NCI-H69 (cell line): ENCODE results near the gene ACP5.

Source experiments
- DNase-seq: peaks from one replicate; lab custom pipeline; 2025; lab: John Stamatoyannopoulos, UW

The ACP5 gene

DNA sequence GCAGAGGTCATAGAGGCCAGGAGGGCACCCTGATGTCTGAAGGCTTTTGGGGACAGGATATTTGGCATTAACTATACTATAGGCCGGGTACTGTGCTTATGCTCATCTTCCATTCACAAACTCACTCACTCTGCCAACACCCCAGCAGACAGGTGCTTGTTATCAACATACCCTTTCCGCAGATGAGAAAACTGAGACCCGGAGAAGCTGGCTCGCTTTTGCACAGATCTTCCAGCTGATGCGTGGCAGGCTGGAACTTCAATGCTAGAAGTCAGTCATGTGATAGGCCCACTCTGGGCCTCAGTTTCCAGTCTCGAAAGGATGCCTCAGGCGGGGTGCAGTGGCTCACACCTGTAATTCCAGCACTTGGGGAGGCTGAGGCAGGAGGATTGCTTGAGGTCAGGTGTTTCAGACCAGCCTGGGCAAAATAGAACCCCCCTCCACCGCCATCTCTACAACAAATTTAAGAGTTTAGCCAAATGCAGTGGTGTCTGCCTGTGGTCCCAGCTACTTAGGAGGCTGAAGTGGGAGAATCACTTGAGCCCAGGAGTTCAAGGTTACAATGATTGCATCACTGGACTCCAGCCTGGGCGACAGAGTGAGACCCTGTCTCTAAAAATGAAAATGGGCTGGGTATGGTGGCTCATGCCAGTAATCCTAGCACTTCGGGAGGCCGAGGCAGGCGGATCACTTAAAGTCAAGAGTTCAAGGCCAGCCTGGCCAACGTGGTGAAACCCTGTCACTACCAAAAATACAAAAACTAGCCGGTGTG lies 29.3 kb downstream of the ACP5 start:
- no peak for DNase-seq

DNA sequence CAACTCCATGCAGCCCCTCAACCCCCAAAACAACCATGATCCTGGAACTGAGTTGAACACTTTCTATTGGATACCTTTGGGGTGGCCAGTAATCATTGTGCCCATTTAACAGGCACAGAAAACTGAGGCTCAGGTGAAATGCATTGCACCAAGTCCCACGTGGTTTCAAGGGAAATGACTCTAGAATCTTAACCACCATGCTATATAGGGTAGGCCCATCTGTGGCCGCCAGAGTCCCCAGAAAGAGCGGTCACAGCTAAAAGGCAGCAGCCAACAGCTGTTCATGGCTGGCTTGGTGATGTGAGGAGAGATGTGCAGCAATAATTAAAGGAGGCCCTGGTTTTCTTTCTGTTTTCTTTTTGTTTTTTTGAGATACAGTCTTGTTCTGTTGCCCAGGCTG lies 36.2 kb downstream of the ACP5 start:
- no peak for DNase-seq

DNA sequence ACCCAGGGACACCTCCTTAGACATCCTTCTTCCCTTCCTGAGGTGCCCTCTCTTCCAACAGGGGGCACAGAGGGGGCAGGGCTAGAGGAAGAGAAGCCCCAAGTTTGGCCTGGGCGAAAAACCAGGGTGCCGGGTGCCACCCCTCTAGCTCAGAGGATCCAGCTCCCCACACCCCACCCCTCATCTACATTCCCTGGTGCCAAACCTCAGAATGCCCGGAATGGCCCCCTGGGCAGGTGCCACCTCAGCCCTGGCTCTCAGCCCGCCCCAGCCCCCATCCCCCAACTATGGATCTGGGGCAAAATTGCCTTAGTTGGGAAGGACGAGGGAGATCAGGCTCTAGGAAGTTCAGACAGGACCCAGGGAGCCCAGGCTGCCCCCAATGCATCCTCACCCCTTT lies 36.8 kb downstream of the ACP5 start:
- no peak for DNase-seq

DNA sequence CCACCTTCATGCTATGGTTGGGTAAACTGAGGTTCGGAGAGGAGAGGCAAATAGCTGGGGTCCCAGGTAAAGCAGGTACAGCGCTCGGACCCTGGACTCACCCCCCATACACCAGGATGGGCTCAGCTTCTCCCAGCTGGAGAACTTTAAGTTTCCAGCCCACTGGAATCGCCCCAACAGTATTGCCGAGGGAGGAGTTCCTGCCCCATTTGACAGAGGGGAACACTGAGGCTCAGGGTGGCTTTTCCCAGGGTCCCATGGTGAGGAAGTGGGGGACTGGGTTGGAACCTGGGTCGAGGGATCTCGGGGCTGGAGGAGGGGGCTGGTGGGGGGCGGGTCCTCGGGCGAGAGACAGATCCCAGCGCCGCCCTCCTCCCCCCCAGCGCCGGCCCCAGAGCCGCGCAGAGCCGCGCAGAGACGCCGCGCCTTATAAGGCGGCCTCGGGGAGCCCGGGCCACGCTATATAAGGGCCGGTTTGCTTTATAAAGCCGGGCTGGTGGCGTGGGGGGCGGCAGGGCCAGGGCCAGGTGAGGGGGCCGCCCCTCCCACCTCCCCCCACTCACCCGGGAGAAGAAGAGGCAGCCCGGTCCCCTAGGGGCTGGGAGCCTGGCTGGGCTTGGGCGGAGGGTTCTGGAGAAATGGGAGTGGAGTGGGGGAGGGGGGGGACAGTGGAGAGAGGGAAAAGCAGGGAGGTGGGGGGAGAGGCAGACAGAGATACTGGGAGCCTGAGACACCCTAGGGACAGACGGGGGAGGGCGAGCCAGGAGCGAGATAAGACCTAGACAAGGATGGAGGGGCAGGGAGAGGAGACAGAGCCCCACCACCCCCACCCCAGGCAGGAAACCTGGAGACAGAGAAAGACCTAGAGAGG lies 37.7 kb downstream of the ACP5 start:
- DNase-seq: peak; percentile 31

DNA sequence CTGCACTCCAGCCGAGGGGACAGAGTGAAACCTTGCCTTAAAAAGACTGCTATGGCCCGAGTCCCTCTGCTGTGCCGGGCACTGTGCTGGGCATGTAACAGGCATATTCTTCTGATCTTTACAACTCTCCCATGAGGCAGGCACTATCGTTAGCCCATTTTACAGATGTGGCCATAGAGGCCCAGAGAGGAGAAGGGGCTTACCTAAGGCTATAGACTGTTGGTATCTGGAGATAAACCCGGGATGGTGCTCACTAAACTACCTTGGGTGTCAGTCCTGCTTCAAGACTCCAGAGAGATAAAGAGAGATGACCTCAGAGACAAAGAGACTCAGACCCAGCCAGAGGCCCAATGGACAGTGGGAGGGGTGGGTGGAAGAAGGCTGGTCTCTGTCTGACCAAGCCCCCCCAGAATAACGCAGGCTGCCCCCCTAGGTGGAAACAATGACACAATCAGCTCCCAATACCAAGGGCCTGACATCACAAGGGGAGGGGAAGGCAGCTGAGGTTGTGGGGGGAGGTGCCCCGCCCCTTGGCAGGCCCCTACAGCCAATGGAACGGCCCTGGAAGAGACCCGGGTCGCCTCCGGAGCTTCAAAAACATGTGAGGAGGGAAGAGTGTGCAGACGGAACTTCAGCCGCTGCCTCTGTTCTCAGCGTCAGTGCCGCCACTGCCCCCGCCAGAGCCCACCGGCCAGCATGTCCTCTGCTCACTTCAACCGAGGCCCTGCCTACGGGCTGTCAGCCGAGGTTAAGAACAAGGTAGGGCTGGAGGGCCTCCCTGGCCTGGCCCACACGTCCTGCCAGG lies 39.0 kb downstream of the ACP5 start, which contains the start of gene CNN1:
Gene CNN1, plus strand, starts transcription at position 620 of the 805 bp plus-strand sequence. Its CDS starts 77 bp downstream, at position 697.
- no peak for DNase-seq

DNA sequence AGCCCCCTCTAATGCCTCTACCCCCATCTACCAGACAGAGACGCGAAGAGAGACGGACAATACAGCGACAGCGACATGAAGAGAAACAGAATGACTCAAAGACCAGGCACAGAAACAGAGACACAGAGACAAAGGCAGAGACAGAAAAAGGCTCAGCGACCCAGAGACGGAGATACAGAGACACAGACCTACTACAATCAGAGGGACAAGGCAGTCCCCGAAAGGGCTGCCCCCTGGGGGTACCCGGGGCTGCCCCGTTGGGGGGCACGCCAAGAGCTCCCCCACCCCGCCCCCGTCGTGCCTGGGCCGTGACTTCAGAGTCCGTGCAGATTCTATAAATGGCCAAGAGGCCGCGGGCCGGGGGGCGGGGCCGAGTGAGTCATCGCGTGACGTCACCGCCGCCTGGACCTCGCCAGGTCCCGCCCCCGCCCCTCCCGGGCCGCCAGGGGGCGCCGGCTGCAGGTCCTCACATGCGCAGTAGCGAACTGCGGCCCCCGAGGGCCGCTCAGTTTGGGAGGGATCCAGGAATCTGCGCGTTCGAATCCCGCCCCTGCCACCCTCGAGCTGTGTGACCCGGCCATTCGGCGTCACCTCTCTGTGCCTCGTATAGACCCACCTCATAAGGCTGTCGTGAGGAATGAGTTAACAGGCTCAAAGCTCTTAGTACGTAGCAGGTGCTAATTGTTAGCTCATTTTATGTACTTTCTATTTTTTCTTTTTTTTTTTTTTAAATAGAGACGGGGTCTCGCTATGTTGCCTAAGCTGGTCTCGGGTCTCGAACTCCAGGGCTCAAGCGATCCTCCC lies 41.5 kb downstream of the ACP5 start:
- DNase-seq: peak; percentile 95

DNA sequence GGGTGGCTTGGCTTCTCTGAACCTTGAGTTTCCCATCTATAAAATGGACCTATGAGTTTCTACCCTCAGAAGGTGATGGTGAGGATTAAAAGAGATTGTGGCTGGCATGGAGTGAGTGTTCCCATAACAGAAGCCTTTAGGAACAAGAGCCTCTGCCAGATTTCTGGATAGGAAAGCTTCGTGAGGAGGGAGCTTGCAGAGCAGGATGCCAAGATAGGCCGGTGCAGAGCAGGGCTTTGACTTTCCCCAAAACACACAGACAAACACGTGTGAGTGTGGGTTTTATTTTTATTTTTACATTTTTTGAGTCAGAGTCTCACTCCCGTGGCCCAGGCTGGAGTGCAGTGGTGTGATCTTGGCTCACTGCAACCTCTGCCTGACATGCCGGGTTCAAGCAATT lies 42.5 kb downstream of the ACP5 start:
- DNase-seq: no peak

DNA sequence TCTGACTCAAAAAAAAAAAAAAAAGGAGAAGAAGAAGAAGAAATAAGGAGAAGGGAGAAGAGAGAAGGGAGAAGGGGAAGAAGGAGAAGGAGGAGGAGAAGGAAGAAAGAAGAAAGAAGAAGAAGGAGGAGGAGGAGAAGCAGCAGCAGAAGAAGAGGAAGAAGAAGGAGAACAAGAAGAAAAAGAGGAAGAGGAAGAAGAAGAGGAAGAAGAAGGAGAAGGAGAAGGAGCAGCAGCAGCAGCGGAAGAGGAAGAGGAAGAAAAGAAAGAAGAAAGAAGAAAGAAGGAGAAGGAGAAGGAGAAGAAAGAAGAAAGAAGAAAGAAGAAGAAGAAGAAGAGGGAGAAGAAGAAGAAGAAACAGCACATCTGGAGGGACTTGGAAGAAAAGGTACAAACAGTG lies 42.9 kb downstream of the ACP5 start:
- no peak for DNase-seq

DNA sequence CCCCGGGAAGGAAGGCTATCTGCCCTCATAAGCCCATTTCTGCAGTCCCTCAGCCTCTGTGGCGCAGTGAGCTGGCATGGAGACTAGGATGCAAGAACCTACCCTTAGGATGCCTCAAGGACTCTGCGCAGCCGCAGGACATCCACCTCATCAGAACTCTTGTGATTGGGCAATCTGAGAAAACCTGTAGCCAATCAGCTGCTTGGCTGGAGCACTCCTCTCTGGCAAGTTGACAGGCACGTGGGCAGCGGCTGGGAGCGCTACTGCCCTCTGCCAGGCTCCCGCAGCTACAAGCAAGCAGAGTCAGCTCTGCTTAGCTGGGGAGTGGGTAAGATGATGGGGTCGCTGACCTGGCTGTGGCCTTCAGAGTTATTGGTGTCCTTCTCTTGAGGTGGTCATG lies 47.0 kb downstream of the ACP5 start:
- peak; percentile 99 for DNase-seq

DNA sequence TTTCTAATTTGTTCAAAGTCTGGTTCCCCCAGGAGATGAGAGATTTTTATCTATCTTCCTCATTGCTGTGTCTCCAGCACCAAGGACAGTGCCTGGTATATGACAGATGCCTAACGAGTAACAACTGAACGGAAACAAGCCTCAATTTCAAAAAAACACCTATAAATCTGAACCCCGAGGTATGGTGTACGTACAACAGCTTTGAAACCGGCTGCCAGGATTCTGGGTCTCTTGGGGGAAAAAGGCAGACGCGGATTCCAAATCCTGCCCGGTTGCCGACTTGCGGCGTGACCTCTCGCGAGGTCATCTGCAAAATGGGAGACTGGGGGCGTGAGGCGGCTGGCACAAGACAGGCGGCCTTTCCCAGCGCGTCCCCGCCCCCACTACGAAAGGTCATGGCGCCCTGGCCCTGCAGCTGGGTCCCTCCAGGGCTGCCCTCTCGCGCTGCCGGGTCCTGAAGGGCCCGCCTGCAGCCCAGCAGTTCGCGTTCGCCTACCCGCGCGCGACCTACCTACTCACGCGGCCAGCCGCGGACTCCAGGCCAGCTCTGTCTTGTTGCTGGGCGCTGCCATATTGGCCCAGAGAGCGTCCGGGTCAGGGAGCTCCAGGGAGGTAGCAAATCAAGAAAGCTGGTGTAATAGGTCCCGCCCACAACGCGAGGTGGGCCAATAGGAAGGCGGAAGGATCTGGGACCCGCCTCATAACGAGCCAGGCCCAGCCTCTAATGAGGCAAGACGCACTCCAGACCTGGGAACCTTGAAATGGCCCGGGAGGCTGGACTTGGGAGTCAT lies 48.7 kb downstream of the ACP5 start, which contains the start of gene ECSIT:
Gene ECSIT, minus strand, starts transcription at position 584 of the 791 bp plus-strand sequence. CDS start 9,964 bp downstream, outside the sequence.
- peak; percentile 99 for DNase-seq
